ENCODE data around the gene CDC42EP2.

The CDC42EP2 gene

GRCh38 chr11:65314501-65315203 is at the start of gene CDC42EP2:
Gene CDC42EP2, plus strand, starts transcription at chr11:65314866. Its CDS starts 6,033 bp downstream, at chr11:65320899.
- Histone ChIP-seq H3K36me3 (ENCODE audit: control insufficient read depth, insufficient read depth, low read length, severe bottlenecking) (peaks cover 3% of the 10 kb centered on the region), H3K9me3 (ENCODE audit: control insufficient read depth, low read length) (no peaks in the 10 kb centered on the region), H3K27me3 (replicated peaks; ENCODE audit: control insufficient read depth, insufficient read depth, low read length) (no peaks in the 10 kb centered on the region), H3K4me1 (ENCODE audit: control insufficient read depth, insufficient read depth, low read length) (peaks cover 56% of the 10 kb centered on the region), H3K9ac (ENCODE audit: low read length) (peak within 1 kb of the TSS; percentile 93), H3K4me3 (ENCODE audit: low read length) (peak within 1 kb of the TSS; percentile 97)
- peak; percentile 96 for DNase-seq (ENCODE audit: low read depth)

GRCh38 chr11:65266210-65266609 is 48.5 kb upstream of the CDC42EP2 start:
- H3K27me3 ChIP-seq (replicated peaks; ENCODE audit: control insufficient read depth, insufficient read depth, low read length): no peaks in the 10 kb centered on the region
- no peak overlapping the region for H3K4me3 ChIP-seq (ENCODE audit: low read length)
- H3K4me1 ChIP-seq (ENCODE audit: control insufficient read depth, insufficient read depth, low read length): peaks cover 10% of the 10 kb centered on the region
- peaks cover 23% of the 10 kb centered on the region for H3K36me3 ChIP-seq (ENCODE audit: control insufficient read depth, insufficient read depth, low read length, severe bottlenecking)
- no peak for DNase-seq (ENCODE audit: low read depth)
- H3K9ac ChIP-seq (ENCODE audit: low read length): no peak overlapping the region
- no peaks in the 10 kb centered on the region for H3K9me3 ChIP-seq (ENCODE audit: control insufficient read depth, low read length)

GRCh38 chr11:65274735-65275682 is 39.7 kb upstream of the CDC42EP2 start:
- peak; percentile 96 for DNase-seq (ENCODE audit: low read depth)
- Histone ChIP-seq H3K9ac (ENCODE audit: low read length) (peak overlapping the region; percentile 2), H3K36me3 (ENCODE audit: control insufficient read depth, insufficient read depth, low read length, severe bottlenecking) (peaks cover 7% of the 10 kb centered on the region), H3K4me1 (ENCODE audit: control insufficient read depth, insufficient read depth, low read length) (peaks cover 36% of the 10 kb centered on the region), H3K9me3 (ENCODE audit: control insufficient read depth, low read length) (no peaks in the 10 kb centered on the region), H3K4me3 (ENCODE audit: low read length) (no peak overlapping the region), H3K27me3 (replicated peaks; ENCODE audit: control insufficient read depth, insufficient read depth, low read length) (no peaks in the 10 kb centered on the region)

GRCh38 chr11:65275906-65276305 is 38.8 kb upstream of the CDC42EP2 start:
- no peak for DNase-seq (ENCODE audit: low read depth)

GRCh38 chr11:65277631-65278277 is 36.9 kb upstream of the CDC42EP2 start:
- Histone ChIP-seq H3K27me3 (replicated peaks; ENCODE audit: control insufficient read depth, insufficient read depth, low read length) (no peaks in the 10 kb centered on the region), H3K9ac (ENCODE audit: low read length) (peak overlapping the region; percentile 7), H3K4me3 (ENCODE audit: low read length) (no peak overlapping the region), H3K9me3 (ENCODE audit: control insufficient read depth, low read length) (no peaks in the 10 kb centered on the region), H3K36me3 (ENCODE audit: control insufficient read depth, insufficient read depth, low read length, severe bottlenecking) (peaks cover 20% of the 10 kb centered on the region), H3K4me1 (ENCODE audit: control insufficient read depth, insufficient read depth, low read length) (peaks cover 43% of the 10 kb centered on the region)
- DNase-seq (ENCODE audit: low read depth): no peak

More at GRCh38 chr11:65275906-65276305, 38.8 kb upstream of the CDC42EP2 start:
- Histone ChIP-seq H3K4me3 (ENCODE audit: low read length) (no peak overlapping the region), H3K36me3 (ENCODE audit: control insufficient read depth, insufficient read depth, low read length, severe bottlenecking) (peaks cover 1% of the 10 kb centered on the region), H3K27me3 (replicated peaks; ENCODE audit: control insufficient read depth, insufficient read depth, low read length) (no peaks in the 10 kb centered on the region), H3K9ac (ENCODE audit: low read length) (peak overlapping the region; percentile 2), H3K9me3 (ENCODE audit: control insufficient read depth, low read length) (no peaks in the 10 kb centered on the region), H3K4me1 (ENCODE audit: control insufficient read depth, insufficient read depth, low read length) (peaks cover 43% of the 10 kb centered on the region)

- Histone ChIP-seq H3K9me3 (ENCODE audit: control insufficient read depth, low read length) (no peaks in the 10 kb centered on the region), H3K9ac (ENCODE audit: low read length) (no peak overlapping the region), H3K27me3 (replicated peaks; ENCODE audit: control insufficient read depth, insufficient read depth, low read length) (no peaks in the 10 kb centered on the region), H3K4me3 (ENCODE audit: low read length) (no peak overlapping the region), H3K36me3 (ENCODE audit: control insufficient read depth, insufficient read depth, low read length, severe bottlenecking) (peaks cover 25% of the 10 kb centered on the region), H3K4me1 (ENCODE audit: control insufficient read depth, insufficient read depth, low read length) (peaks cover 43% of the 10 kb centered on the region)
- DNase-seq (ENCODE audit: low read depth): peak; percentile 40
Measured at GRCh38 chr11:65278356-65278755, 36.3 kb upstream of the CDC42EP2 start.

GRCh38 chr11:65279279-65279678 is 35.4 kb upstream of the CDC42EP2 start:
- peaks cover 43% of the 10 kb centered on the region for H3K4me1 ChIP-seq (ENCODE audit: control insufficient read depth, insufficient read depth, low read length)
- H3K4me3 ChIP-seq (ENCODE audit: low read length): no peak overlapping the region
- DNase-seq (ENCODE audit: low read depth): no peak
- H3K27me3 ChIP-seq (replicated peaks; ENCODE audit: control insufficient read depth, insufficient read depth, low read length): no peaks in the 10 kb centered on the region
- peak overlapping the region; percentile 37 for H3K9ac ChIP-seq (ENCODE audit: low read length)
- no peaks in the 10 kb centered on the region for H3K9me3 ChIP-seq (ENCODE audit: control insufficient read depth, low read length)
- peaks cover 25% of the 10 kb centered on the region for H3K36me3 ChIP-seq (ENCODE audit: control insufficient read depth, insufficient read depth, low read length, severe bottlenecking)

- no peaks in the 10 kb centered on the region for H3K27me3 ChIP-seq (replicated peaks; ENCODE audit: control insufficient read depth, insufficient read depth, low read length)
- H3K4me3 ChIP-seq (ENCODE audit: low read length): no peak overlapping the region
- H3K9me3 ChIP-seq (ENCODE audit: control insufficient read depth, low read length): no peaks in the 10 kb centered on the region
- H3K36me3 ChIP-seq (ENCODE audit: control insufficient read depth, insufficient read depth, low read length, severe bottlenecking): peaks cover 25% of the 10 kb centered on the region
- DNase-seq (ENCODE audit: low read depth): peak; percentile 85
- peak overlapping the region; percentile 37 for H3K9ac ChIP-seq (ENCODE audit: low read length)
- H3K4me1 ChIP-seq (ENCODE audit: control insufficient read depth, insufficient read depth, low read length): peaks cover 43% of the 10 kb centered on the region
Measured at GRCh38 chr11:65279741-65280440, 34.8 kb upstream of the CDC42EP2 start.

GRCh38 chr11:65280646-65281045 is 34.0 kb upstream of the CDC42EP2 start:
- Histone ChIP-seq H3K9ac (ENCODE audit: low read length) (no peak overlapping the region), H3K9me3 (ENCODE audit: control insufficient read depth, low read length) (no peaks in the 10 kb centered on the region), H3K4me3 (ENCODE audit: low read length) (no peak overlapping the region), H3K4me1 (ENCODE audit: control insufficient read depth, insufficient read depth, low read length) (peaks cover 38% of the 10 kb centered on the region), H3K27me3 (replicated peaks; ENCODE audit: control insufficient read depth, insufficient read depth, low read length) (no peaks in the 10 kb centered on the region), H3K36me3 (ENCODE audit: control insufficient read depth, insufficient read depth, low read length, severe bottlenecking) (peaks cover 25% of the 10 kb centered on the region)
- no peak for DNase-seq (ENCODE audit: low read depth)

- no peaks in the 10 kb centered on the region for H3K9me3 ChIP-seq (ENCODE audit: control insufficient read depth, low read length)
Measured at GRCh38 chr11:65286686-65287085, 28.0 kb upstream of the CDC42EP2 start.

More at GRCh38 chr11:65286686-65287085, 28.0 kb upstream of the CDC42EP2 start:
- DNase-seq (ENCODE audit: low read depth): no peak
- Histone ChIP-seq H3K4me1 (ENCODE audit: control insufficient read depth, insufficient read depth, low read length) (peaks cover 30% of the 10 kb centered on the region), H3K4me3 (ENCODE audit: low read length) (no peak overlapping the region), H3K9ac (ENCODE audit: low read length) (no peak overlapping the region), H3K27me3 (replicated peaks; ENCODE audit: control insufficient read depth, insufficient read depth, low read length) (no peaks in the 10 kb centered on the region), H3K36me3 (ENCODE audit: control insufficient read depth, insufficient read depth, low read length, severe bottlenecking) (peaks cover 21% of the 10 kb centered on the region)
